HG03196 (cell line): ENCODE measurements around the gene HCFC2.
"Not testable (repeated sequence)": the region's sequence is repeated elsewhere in the genome, so short reads cannot be mapped to it uniquely, and the experiment has no call there.

Experiments
- ATAC-seq: cut with Tn5 transposase; IDR thresholded peaks from one replicate; pipeline ENCODE4 v1.9.1; 2021; ENCODE audit not compliant: unreplicated experiment

The HCFC2 gene

GRCh38 chr12:104064031-104064841 is at the start of gene HCFC2:
TSS of gene HCFC2 (plus strand) at chr12:104064531. CDS start at chr12:104064561, 30 bp downstream.
- peak; percentile 83 for ATAC-seq

GRCh38 chr12:104021862-104022261 is 42.5 kb upstream of the HCFC2 start:
- ATAC-seq, result not testable (repeated sequence)

DNA sequence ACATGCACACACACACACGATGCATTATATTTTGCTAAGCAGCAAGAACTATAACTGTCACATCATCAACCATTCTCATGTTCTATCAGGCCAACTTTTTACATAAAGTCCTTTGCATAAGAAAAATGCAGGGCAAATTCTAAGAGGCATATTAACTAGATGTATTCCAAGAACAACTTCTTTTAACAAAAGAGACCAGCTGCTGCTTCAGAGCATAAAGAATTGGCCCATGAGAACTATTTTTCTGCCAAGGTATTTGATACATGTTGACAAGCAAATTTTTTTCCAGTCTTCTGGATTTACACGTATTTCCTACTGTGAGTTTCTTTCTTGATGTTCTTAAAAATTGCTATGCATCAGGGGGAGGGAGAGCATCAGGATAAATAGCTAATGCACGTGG is 41.5 kb upstream of the HCFC2 start:
- ATAC-seq, result no peak

DNA sequence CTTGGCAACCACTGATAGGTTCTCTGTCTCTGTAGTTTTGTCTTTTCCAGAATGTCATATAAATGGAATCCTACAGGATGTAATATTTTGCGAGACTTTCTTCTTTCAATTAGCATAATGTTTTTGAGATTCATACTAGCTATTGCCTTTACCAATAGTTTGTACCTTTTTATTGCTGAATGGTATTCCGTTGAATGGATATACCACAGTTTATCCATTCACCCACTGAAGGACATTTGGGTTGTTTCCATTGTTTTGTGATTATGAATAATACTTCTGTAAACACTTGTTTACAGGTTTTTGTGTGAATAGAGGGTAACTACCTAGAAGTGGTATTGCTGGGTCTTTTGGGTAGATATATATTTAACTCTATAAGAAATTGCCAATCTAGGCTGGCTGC is 40.6 kb upstream of the HCFC2 start:
- ATAC-seq, result no peak

DNA sequence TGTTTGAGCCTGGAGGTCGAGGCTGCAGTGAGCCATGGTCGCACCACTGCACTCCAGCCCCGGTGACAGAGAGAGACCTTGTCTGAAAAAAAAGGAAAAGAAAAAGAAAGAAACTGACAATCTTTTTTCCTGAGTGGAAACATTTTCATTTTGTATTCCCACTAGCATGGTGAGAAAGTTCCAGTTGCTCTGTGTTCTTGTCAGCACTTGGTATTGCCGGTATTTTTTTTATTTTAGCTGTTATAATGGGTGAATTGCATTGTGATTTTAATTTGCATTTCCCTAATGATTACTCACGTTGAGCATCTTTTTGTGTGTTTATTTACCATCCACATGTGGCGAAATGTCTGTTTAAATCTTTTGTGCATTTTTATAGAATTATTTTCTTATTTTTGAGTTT is 40.0 kb upstream of the HCFC2 start:
- ATAC-seq, result no peak

DNA sequence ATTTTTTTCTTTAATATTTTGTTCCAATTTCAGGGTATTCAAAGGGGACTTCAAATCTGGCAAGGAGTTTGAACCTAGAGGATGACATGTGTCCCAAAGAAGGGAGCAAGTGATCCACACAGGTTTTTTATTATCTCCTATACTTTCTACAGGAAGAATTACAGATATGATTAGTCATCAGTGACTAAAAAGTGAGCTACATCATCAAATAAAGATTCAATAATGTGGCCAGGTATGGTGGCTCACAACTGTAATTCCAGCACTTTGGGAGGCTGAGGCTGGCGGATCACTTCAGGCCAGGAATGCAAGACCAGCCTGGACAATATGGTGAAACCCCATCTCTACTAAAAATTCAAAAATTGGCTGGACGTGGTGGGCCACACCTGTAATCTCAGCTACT is 38.6 kb upstream of the HCFC2 start:
- ATAC-seq, result no peak

DNA sequence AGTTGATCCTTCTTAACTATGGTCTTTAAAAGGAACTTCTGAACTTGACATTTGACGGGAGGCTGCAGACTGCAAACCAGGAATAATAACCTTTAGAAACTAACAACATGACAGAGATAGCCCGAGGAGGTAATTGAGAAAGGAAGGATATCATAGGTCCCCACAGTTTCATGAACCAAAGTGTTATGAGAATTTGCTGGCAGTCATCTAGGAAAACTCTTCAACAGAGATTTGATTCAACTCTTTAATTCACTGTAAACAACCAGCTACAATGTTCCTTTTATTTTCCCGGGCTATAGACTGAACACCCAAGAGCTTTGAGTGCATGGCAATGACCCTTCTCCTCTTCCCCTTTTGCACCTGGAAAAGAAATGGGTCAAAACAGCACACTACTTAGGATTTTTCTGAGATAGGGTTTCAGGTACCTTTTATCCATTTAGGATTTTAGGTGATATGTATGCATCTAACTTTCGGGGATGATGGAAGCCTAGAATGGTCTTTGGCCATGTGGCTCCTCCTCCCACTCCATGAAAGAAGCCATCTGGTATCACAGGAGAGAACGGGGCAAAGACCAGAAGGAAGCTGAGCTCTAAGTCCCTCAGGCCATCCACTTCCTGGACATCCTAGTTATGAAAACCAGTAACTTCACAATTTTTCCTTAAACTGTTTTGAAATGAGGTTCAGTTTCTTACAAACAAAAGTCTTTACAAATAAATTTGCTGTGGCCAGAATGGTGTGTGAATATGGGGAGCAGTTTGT is 37.3 kb upstream of the HCFC2 start:
- no peak for ATAC-seq

GRCh38 chr12:104030596-104030995 is 33.7 kb upstream of the HCFC2 start:
- not testable (repeated sequence) for ATAC-seq

- ATAC-seq, result not testable (repeated sequence)
Observed at GRCh38 chr12:104036143-104036542, 28.2 kb upstream of the HCFC2 start.

- not testable (repeated sequence) for ATAC-seq
Observed at GRCh38 chr12:104039769-104040168, 24.6 kb upstream of the HCFC2 start.

DNA sequence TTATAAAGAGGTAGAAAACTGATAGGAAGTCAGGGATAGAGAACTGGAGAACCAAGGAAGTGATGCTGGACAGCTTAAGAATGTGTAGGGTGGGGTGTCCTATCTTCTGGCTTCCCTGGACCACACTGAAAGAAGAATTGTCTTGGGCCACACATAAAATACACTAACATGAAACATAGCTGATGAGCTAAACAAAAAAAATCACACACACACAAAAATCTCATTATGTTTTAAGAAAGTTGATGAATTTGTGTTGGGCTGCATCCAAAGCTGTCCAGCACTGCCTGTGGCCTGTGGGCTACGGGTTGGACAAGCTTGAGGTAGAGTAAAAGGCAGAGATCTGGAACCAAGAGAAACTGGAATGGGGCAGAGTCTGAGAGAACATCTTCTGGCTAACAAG is 21.8 kb upstream of the HCFC2 start:
- ATAC-seq, result no peak

- no peak for ATAC-seq
Observed at GRCh38 chr12:104044158-104044557, 20.2 kb upstream of the HCFC2 start.

GRCh38 chr12:104046306-104046705 is 18.0 kb upstream of the HCFC2 start:
- ATAC-seq, result no peak

DNA sequence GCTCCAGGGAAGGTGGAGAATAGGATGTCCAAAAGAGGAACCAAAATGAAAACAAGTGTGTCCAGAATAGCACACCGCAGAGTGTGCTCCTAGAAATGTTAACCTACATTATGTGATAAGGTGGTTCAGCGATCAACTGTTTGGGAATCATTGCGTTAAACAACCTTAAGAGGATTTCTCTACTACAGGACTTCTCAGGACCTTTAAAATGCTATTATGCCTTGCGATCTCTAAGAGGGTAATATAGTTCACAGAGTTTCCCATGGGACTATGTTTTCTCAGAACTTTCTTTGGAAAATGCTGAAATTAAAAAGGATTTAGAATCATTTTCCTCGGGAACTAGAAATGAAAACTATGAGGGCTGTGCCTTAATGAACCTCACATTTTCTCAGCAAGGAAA is 16.2 kb upstream of the HCFC2 start:
- ATAC-seq, result no peak

DNA sequence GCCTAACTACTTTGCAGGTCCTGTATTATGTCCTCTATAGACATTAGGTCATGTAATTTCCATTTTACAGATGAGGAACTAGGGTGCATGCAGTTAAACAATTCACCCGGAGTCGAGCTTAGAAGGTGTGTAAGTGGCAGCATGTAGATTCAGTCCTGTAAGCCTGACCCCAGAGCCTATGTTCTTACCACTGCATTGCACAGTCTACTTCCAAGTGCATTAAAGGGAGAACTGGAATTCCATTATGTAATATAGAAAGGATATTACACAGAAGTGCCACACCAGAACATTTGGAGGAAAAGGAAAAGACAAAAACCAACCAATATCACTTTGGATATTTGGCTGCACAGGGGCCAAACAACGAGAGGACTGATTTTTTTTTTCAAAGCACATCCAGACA is 15.5 kb upstream of the HCFC2 start:
- no peak for ATAC-seq

DNA sequence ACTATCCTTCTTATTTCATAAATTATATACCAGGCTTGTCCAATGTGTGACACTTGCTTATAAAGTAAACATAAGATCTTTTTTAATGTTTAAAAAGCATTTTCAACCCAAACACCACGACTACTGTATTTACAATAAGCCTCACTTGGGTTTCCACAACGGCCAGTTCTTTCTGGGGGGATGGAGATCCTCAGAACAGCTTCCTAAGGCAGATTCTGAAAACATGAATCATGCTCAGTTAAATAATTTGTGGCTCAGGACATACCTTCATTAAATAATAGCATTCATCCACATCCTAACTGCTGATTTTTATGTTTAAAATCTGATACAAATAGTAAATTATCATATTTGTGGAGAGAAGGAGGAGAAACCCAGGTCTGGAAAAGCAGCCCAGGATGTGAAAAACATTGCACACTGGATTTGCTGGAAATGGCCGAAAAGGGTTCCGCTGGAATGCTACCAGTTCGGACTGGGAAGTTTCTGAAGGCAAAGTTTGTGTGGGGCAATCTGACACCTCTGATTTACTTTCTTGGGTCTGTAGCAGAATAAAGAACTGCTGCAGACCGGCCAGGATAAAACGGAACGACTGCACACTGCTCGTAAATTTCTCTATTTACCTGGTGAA is 14.9 kb upstream of the HCFC2 start:
- ATAC-seq, result no peak

DNA sequence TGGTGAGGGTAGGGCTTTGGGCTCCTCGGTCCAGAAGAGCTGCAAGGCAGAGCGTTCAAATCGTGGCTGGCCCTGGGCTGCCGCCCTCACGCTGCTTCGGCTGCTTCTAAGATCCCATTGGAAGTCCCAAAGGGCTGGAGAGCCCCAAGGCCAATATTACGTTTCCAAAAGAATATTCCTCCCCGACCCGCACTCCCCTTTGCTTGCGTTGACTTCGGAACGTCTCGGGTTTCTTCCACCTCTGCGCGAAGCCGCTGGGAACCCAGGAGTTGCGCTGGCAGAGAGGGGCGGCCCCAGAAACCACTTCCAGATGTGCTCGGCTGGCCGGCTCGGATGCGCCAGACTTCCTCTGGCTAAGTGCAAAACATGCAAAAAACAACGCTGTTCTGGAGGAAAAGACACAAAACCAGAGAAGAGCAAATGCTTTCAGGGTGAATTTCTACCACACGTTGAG is 14.4 kb upstream of the HCFC2 start, which contains the start of gene GLT8D2:
Gene GLT8D2, minus strand, starts transcription at position 285 of the 454 bp plus-strand sequence. CDS start 30,539 bp downstream, outside the sequence.
- ATAC-seq, result no peak

DNA sequence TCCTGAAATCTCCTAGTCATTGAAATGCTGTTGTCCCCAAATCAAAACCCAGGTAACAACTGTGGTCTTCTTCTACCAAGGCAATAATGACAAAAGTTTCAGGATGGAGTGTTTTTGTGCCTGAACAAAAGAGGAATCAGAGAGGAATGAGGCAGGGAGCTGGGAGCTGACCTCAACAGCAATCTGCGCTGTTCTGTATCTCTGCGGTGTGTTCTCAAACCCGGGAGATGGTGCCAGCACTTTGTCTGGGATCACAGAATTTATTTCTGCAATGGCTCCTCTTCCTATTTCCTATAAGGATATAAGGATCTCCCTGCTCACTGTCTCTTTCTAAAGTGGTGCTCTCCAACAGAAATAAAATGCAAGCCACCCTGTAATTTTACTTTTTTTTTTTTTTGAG is 13.9 kb upstream of the HCFC2 start:
- no peak for ATAC-seq

GRCh38 chr12:104054681-104055346 is 9.5 kb upstream of the HCFC2 start:
- ATAC-seq, result no peak

GRCh38 chr12:104055686-104056388 is 8.5 kb upstream of the HCFC2 start:
- no peak for ATAC-seq
